NOMO-1 treated with dmso at 0.1 percent for 144 hours (cell line): Measurements from ENCODE around the gene NXN.
"Not testable (repeated sequence)": the region's sequence is repeated elsewhere in the genome, so short reads cannot be mapped to it uniquely, and the experiment has no call there.

Experiments used
- DNase-seq: peaks from one replicate; lab custom pipeline; 2025; ENCODE audit not compliant: unreplicated experiment; lab: John Stamatoyannopoulos, UW

NXN gene

GRCh38 chr17:923633-924032 is 55.9 kb downstream of the NXN start:
- DNase-seq: no peak

GRCh38 chr17:921161-921560 is 58.4 kb downstream of the NXN start:
- DNase-seq: no peak

GRCh38 chr17:920190-920589 is 59.4 kb downstream of the NXN start:
- DNase-seq: no peak

GRCh38 chr17:917941-918740 is 61.4 kb downstream of the NXN start:
- DNase-seq: no peak

GRCh38 chr17:917391-917811 is 62.2 kb downstream of the NXN start:
- DNase-seq: no peak

- DNase-seq: no peak
Measured at GRCh38 chr17:916315-916714, 63.3 kb downstream of the NXN start.

GRCh38 chr17:915538-916201 is 63.9 kb downstream of the NXN start:
- DNase-seq: peak; percentile 89

- no peak for DNase-seq
Measured at GRCh38 chr17:914561-914960, 65.0 kb downstream of the NXN start.

GRCh38 chr17:913207-913606 is 66.4 kb downstream of the NXN start:
- DNase-seq: no peak

- peak; percentile 53 for DNase-seq
Measured at GRCh38 chr17:909642-910323, 69.8 kb downstream of the NXN start.

GRCh38 chr17:907725-908124 is 71.9 kb downstream of the NXN start:
- no peak for DNase-seq

GRCh38 chr17:905708-906107 is 73.9 kb downstream of the NXN start:
- not testable (repeated sequence) for DNase-seq

- no peak for DNase-seq
Measured at GRCh38 chr17:903691-904481, 75.7 kb downstream of the NXN start.

- DNase-seq: no peak
Measured at GRCh38 chr17:902463-902862, 77.1 kb downstream of the NXN start.

- DNase-seq: no peak
Measured at GRCh38 chr17:901964-902363, 77.6 kb downstream of the NXN start.

GRCh38 chr17:901191-901950 is 78.2 kb downstream of the NXN start:
- DNase-seq: no peak

- DNase-seq: no peak
Measured at GRCh38 chr17:900336-900934, 79.1 kb downstream of the NXN start.

- DNase-seq: no peak
Measured at GRCh38 chr17:897970-898619, 81.5 kb downstream of the NXN start.

GRCh38 chr17:896953-897661 is 82.5 kb downstream of the NXN start:
- peak; percentile 64 for DNase-seq
